Subcutaneous adipose tissue (tissue), 4 donors: ENCODE results near the gene PISD. TPM values are rescaled to one million over a fixed set of nuclear protein-coding genes. Genes with fewer than 3 reads are reported as not detected.

Source experiments
- CTCF ChIP-seq: fragments of 450-650 bp; IDR thresholded peaks from one replicate; pipeline ENCODE4 v1.5.1; 2016; ENCODE audit warnings: low read depth, mild to moderate bottlenecking, control low read depth, antibody characterized with exemption, moderate library complexity
- total RNA-seq, 4 donors: library from RNA; depleted of rRNA; stranded (reverse); fragments of >200 nt; gene quantifications; one replicate each; pipeline ENCODE4 v1.1.0, GENCODE V29; 2016

Gene PISD
- total RNA-seq = 100 to 1,000 TPM in 1 of 4 donors, 10 to 100 TPM in 3; 46.7 to 207 (median 61.1) TPM

DNA sequence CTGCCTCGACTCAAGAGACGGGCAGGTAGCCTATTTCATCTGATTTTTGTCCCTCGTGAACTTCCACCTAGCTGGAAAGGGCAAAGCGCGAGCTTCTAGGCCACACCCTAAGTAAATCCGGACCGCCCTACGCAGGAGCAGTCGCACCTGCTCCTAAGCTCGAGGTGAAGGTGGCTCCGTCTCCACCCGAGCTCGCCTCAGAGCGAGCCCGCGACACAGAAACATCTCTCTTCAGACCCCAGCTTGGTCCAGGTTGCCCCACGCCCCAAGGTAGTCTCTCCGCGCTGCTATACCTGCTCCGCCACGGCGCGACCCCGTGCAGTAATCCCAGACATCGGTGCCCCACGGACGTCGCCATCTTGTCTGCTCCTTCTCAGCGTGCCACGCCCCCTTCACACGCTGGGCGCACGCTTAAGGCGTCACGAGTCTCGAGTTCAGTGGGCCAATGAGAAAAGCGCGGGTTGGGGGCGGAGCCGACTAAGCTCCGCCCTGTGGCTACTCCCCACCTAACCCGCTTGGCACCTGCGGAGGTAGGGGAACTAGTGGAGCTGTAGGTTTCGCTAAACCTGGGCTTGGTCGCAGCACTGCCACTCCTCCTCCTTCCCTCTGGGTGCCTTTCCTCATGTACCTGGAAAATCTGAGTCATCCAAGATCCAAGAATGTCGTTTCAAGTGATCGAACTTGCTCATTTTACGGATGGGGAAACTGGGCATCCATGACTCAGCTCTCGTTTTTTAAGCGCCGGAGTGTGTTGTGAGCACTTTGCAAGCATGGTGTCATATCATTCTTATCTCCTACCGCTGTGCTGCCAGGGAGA, at the start of gene PISD:
PISD (minus strand) TSS at position 365 of the 817 bp plus-strand sequence; CDS start at position 358, 7 bp downstream.
- no peak for TF ChIP-seq CTCF

DNA sequence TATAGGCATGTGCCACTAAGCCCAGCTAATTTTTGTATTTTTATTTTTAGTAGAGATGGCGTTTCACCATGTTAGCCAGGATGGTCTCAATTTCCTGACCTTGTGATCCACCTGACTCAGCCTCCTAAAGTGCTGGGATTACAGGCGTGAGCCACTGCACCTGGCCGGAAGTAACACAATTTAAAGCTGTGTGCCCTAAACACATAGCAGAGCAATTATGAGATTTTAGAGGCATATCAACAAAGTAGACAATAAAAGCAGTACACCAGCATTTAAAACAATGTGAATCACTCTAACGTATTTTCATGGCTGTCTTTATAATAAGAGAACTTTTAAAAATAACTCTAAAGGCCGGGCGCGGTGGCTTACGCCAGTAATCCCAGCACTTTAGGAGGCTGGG, 45.5 kb upstream of the PISD start:
- TF ChIP-seq CTCF = no peak

- no peak for TF ChIP-seq CTCF
Observed at GRCh38 chr22:31695423-31695822, 33.4 kb upstream of the PISD start.

- TF ChIP-seq CTCF = no peak
Observed at GRCh38 chr22:31692186-31692886, 30.3 kb upstream of the PISD start.

GRCh38 chr22:31691408-31691807, 29.4 kb upstream of the PISD start:
- no peak for TF ChIP-seq CTCF

DNA sequence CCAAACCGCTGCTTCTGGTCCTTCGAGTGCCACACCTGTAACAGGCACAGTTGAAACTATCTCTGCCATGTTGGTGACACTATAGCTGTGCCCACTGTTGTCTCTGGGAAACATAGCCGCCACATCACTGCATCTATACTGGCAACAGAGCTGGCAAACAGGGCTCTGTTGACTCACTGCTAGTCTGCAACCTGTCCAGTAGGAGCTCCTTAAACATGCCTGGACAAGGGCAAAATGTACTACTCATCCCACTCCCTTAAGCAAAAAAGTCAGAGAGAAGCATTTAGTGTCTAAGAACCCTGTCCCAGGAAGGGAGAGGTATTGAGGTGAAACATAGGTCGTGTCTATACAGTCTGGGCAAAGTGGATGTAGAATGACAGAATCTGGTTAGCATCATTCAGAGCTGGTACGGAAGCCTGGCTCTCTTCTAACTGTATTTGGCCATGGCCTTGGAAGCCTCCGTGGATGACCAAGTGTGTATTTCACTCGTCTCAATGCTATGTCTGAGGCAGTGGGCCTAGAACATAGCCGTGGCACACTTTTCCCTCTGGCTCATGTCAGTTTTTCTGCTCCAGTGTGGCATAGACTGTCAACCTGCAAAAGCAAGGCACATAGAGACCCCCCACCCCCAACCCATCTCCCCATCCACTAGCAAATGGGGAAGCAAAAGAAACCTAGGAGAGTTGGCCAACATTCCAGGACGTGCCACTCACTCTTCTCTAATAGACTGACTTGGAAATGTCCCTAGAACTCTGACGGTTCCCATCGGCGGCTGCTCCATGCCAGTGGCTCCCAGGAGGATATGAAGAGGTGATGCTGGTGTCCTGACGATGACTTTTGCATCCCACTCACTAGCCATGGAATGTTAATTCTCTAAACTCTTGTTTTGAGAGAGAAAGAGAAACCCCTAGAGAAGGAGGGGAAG, 21.4 kb upstream of the PISD start:
- no peak for TF ChIP-seq CTCF
